AG04449 (cell line): ENCODE measurements around the gene ILDR2.

Experiments used
- CTCF ChIA-PET: fragments of 350-600 bp; formaldehyde crosslinking; extraction: SDS; loops from one replicate; lab custom pipeline; 2021; ENCODE audit warnings: antibody characterized with exemption; lab: Yijun Ruan, JAX
- POLR2A ChIA-PET: fragments of 400-600, 350-600 bp; formaldehyde crosslinking; extraction: SDS; loops from one replicate; lab custom pipeline; 2020; ENCODE audit warnings: antibody characterized with exemption, inconsistent platforms; lab: Yijun Ruan, JAX
- DNase-seq: peaks from one replicate; pipeline ENCODE4 v3.0.0-alpha.2; 2010; ENCODE audit warnings: low read depth, low spot score
- H3K4me3 ChIP-seq: 2 replicates; pipeline ENCODE4 v1.5.1; 2011; ENCODE audit warnings: low read depth, mild to moderate bottlenecking, control low read depth, low read length
- CTCF ChIP-seq: IDR thresholded peaks from one replicate; pipeline ENCODE4 v1.5.1; 2011; ENCODE audit warnings: mild to moderate bottlenecking, moderate library complexity, low read length, control low read depth, inconsistent platforms; ENCODE audit not compliant: insufficient read depth; ENCODE audit errors: missing control alignments

The ILDR2 gene

GRCh38 chr1:166937329-166937728, 38.0 kb downstream of the ILDR2 start:
- CTCF ChIA-PET = no interaction called here
- POLR2A ChIA-PET = no interaction called here
- TF ChIP-seq CTCF = no peak
- no peak for DNase-seq
- no peak overlapping the region for H3K4me3 ChIP-seq

- POLR2A ChIA-PET = no interaction called here
- no peak overlapping the region for H3K4me3 ChIP-seq
- no peak for DNase-seq
- TF ChIP-seq CTCF = no peak
- CTCF ChIA-PET = interaction anchor here (1.1 kb wide), 1 partner anchor 23 kb away, joined by 3 read pairs; no protein-coding TSS in a partner anchor
Observed at GRCh38 chr1:166933633-166934032, 41.7 kb downstream of the ILDR2 start.

GRCh38 chr1:166933140-166933539, 42.2 kb downstream of the ILDR2 start:
- no peak for DNase-seq
- no peak for TF ChIP-seq CTCF
- ChIA-PET CTCF (no interaction called here), POLR2A (no interaction called here)
- H3K4me3 ChIP-seq = no peak overlapping the region

GRCh38 chr1:166929911-166930310, 45.4 kb downstream of the ILDR2 start:
- no peak for DNase-seq
- TF ChIP-seq CTCF = no peak
- CTCF ChIA-PET = no interaction called here
- no peak overlapping the region for H3K4me3 ChIP-seq
- POLR2A ChIA-PET = no interaction called here

- ChIA-PET POLR2A (no interaction called here), CTCF (no interaction called here)
- no peak for DNase-seq
- no peak overlapping the region for H3K4me3 ChIP-seq
- TF ChIP-seq CTCF = no peak
Observed at GRCh38 chr1:166927701-166928100, 47.6 kb downstream of the ILDR2 start.

- DNase-seq = no peak
- CTCF ChIA-PET = interaction anchor here (1.6 kb wide), 1 partner anchor 18 kb away, joined by 5 read pairs; no protein-coding TSS in a partner anchor
- no peak overlapping the region for H3K4me3 ChIP-seq
- TF ChIP-seq CTCF = no peak
- POLR2A ChIA-PET = no interaction called here
Observed at GRCh38 chr1:166925810-166926478, 49.4 kb downstream of the ILDR2 start.
